IMR-90 (cell line): Measurements from ENCODE around the gene SLC2A13. TPM values are rescaled to one million over a fixed set of nuclear protein-coding genes. Genes with fewer than 3 reads are reported as not detected.

Source experiments
- ATAC-seq: fragments of 200-7000 bp; cut with Tn5 transposase; 2 replicates; pipeline ENCODE4 v1.9.1; 2020; ENCODE audit warnings: low read depth, mild to moderate bottlenecking, moderate library complexity
- BruUV-seq: library from RNA; stranded (reverse); fragments of 400-500 nt; replicated peaks from 2 replicates; lab custom pipeline; 2021; lab: Mats Ljungman, UMichigan
- CTCF ChIA-PET: fragments of 300-600 bp; formaldehyde crosslinking; extraction: SDS; loops from one replicate; lab custom pipeline; 2021; ENCODE audit warnings: antibody characterized with exemption; lab: Yijun Ruan, JAX
- POLR2A ChIA-PET: fragments of 300-600 bp; sonication (Branson Sonifier 250); formaldehyde crosslinking; loops from one replicate; lab custom pipeline; 2022; ENCODE audit warnings: antibody characterized with exemption; ENCODE audit not compliant: unreplicated experiment; lab: Charles Lee
- DNase-seq: peaks from one replicate; pipeline ENCODE4 v3.0.0; 2013
- H2AFZ ChIP-seq: replicated peaks from 2 replicates; pipeline ENCODE3; 2013; ENCODE audit warnings: low read length, mild to moderate bottlenecking; ENCODE audit not compliant: poor library complexity
- H2AK5ac ChIP-seq: 2 replicates; pipeline ENCODE4 v1.6.1; 2013; ENCODE audit warnings: low read depth, low read length, inconsistent platforms
- H2AK9ac ChIP-seq: replicated peaks from 2 replicates; pipeline ENCODE3; 2013; ENCODE audit warnings: mild to moderate bottlenecking, low read depth, low read length, moderate library complexity; ENCODE audit not compliant: poor library complexity
- H2BK120ac ChIP-seq: 2 replicates; pipeline ENCODE4 v1.6.1; 2013; ENCODE audit warnings: low read depth, low read length, inconsistent platforms
- H2BK15ac ChIP-seq: 3 replicates; pipeline ENCODE4 v1.6.1; 2013; ENCODE audit warnings: low read depth, low read length, inconsistent platforms
- H2BK20ac ChIP-seq: 2 replicates; pipeline ENCODE4 v1.6.1; 2013; ENCODE audit warnings: low read depth, mild to moderate bottlenecking, inconsistent platforms, low read length, moderate library complexity
- H2BK5ac ChIP-seq: 2 replicates; pipeline ENCODE4 v1.6.1; 2013; ENCODE audit warnings: mild to moderate bottlenecking, low read depth, low read length, inconsistent platforms; ENCODE audit not compliant: poor library complexity, severe bottlenecking
- H3K14ac ChIP-seq: replicated peaks from 2 replicates; pipeline ENCODE4 v1.6.1; 2013; ENCODE audit warnings: low read depth, low read length, inconsistent platforms
- H3K18ac ChIP-seq: 2 replicates; pipeline ENCODE4 v1.6.1; 2013; ENCODE audit warnings: low read depth, low read length, control low read depth
- H3K23ac ChIP-seq: 2 replicates; pipeline ENCODE4 v1.6.1; 2013; ENCODE audit warnings: low read depth, low read length, inconsistent platforms
- H3K27ac ChIP-seq: 2 replicates; pipeline ENCODE4 v1.5.1; 2013; ENCODE audit warnings: mild to moderate bottlenecking, control low read depth, low read length; ENCODE audit not compliant: insufficient read depth
- H3K27me3 ChIP-seq: 2 replicates; pipeline ENCODE4 v1.6.1; 2013; ENCODE audit warnings: low read length; ENCODE audit not compliant: control insufficient read depth, insufficient read depth
- H3K36me3 ChIP-seq: 2 replicates; pipeline ENCODE4 v1.6.1; 2013; ENCODE audit warnings: low read length, mixed read lengths; ENCODE audit not compliant: control insufficient read depth, insufficient read depth
- H3K4ac ChIP-seq: 2 replicates; pipeline ENCODE4 v1.6.1; 2013; ENCODE audit warnings: low read depth, low read length, inconsistent platforms
- H3K4me1 ChIP-seq: 2 replicates; pipeline ENCODE4 v1.6.1; 2013; ENCODE audit warnings: low read length, mixed read lengths; ENCODE audit not compliant: control insufficient read depth, insufficient read depth
- H3K4me2 ChIP-seq: 2 replicates; pipeline ENCODE4 v1.6.1; 2013; ENCODE audit warnings: low read depth, mild to moderate bottlenecking, control low read depth, low read length, moderate library complexity
- H3K4me3 ChIP-seq: 2 replicates; pipeline ENCODE4 v1.5.1; 2013; ENCODE audit warnings: low read depth, mild to moderate bottlenecking, control low read depth, low read length, moderate library complexity; ENCODE audit not compliant: insufficient read depth
- H3K56ac ChIP-seq: 2 replicates; pipeline ENCODE4 v1.6.1; 2013; ENCODE audit warnings: low read length, inconsistent platforms; ENCODE audit not compliant: insufficient read depth; ENCODE audit errors: extremely low read depth
- H3K79me1 ChIP-seq, 2 experiments: 2 replicates each; pipeline ENCODE4 v1.6.1; 2013; ENCODE audit warnings: low read length in 2 of 2, inconsistent platforms in 1 of 2, low read depth in 1 of 2
- H3K9ac ChIP-seq: 2 replicates; pipeline ENCODE4 v1.6.1; 2013; ENCODE audit warnings: low read depth, low read length, control low read depth
- H3K9me1 ChIP-seq: 2 replicates; pipeline ENCODE4 v1.6.1; 2013; ENCODE audit warnings: low read length, inconsistent platforms; ENCODE audit not compliant: insufficient read depth
- H3K9me3 ChIP-seq: 2 replicates; pipeline ENCODE4 v1.6.1; 2013; ENCODE audit warnings: low read length; ENCODE audit not compliant: control insufficient read depth, insufficient read depth
- H4K20me1 ChIP-seq: 2 replicates; pipeline ENCODE4 v1.6.1; 2013; ENCODE audit warnings: low read length, inconsistent platforms; ENCODE audit not compliant: insufficient read depth
- H4K5ac ChIP-seq: 2 replicates; pipeline ENCODE4 v1.6.1; 2013; ENCODE audit warnings: mild to moderate bottlenecking, low read depth, low read length, control low read depth
- H4K8ac ChIP-seq, 2 experiments: 2 replicates each; pipeline ENCODE4 v1.6.1; 2013; ENCODE audit warnings: low read depth in 2 of 2, low read length in 2 of 2, control low read depth in 1 of 2, inconsistent platforms in 1 of 2
- H4K91ac ChIP-seq: 2 replicates; pipeline ENCODE4 v1.6.1; 2013; ENCODE audit warnings: low read depth, low read length, inconsistent platforms; ENCODE audit not compliant: insufficient read depth
- CHD1 ChIP-seq: IDR thresholded peaks from 2 replicates; pipeline ENCODE4 v1.6.1; 2012; ENCODE audit warnings: low read depth, low read length, improper control_type of control experiment
- CTCF ChIP-seq: conservative IDR thresholded peaks from 2 replicates; pipeline ENCODE4 v1.5.1; 2012; ENCODE audit warnings: mild to moderate bottlenecking, low read depth, low read length, improper control_type of control experiment
- ELK1 ChIP-seq: fragments of 150-350 bp; IDR thresholded peaks from 2 replicates; pipeline ENCODE4 v1.6.1; 2016; ENCODE audit warnings: low read depth, mild to moderate bottlenecking, low read length, moderate library complexity, borderline replicate concordance
- MXI1 ChIP-seq: IDR thresholded peaks from 2 replicates; pipeline ENCODE4 v1.6.1; 2012; ENCODE audit warnings: low read depth, mild to moderate bottlenecking, low read length, moderate library complexity, borderline replicate concordance
- RFX5 ChIP-seq: IDR thresholded peaks from 2 replicates; pipeline ENCODE4 v1.8.0; 2012; ENCODE audit warnings: low read depth, mild to moderate bottlenecking, low read length, moderate library complexity
- WGBS, 2 experiments: methylation state at CpG; one replicate each; pipeline versions ENCODE4 v1.1.5 to v1.1.7; 2013; ENCODE audit warnings: missing lambda C conversion rate in 2 of 2; ENCODE audit not compliant: insufficient read length in 1 of 2; ENCODE audit errors: extremely low coverage in 2 of 2; 5-methylcytosine and 5-hydroxymethylcytosine counted together
- dilution Hi-C: fragments of 300-500 bp; cut with HindIII; formaldehyde crosslinking; loops from one replicate; pipeline ENCODE4 v1.14.3; 2018; ENCODE audit warnings: low sequenced_read_pairs; ENCODE audit not compliant: unreplicated experiment
- in situ Hi-C: fragments of 300-500 bp; cut with MboI; formaldehyde crosslinking; loops from 3 replicates; pipeline ENCODE4 v1.14.3; 2019; ENCODE audit warnings: low sequenced_read_pairs, inconsistent platforms, mixed read lengths
- intact Hi-C: fragments of 100-400 bp; cut with micrococcal nuclease; formaldehyde crosslinking; loops from 2 replicates; pipeline ENCODE4 v1.10.0; 2022
- polyA plus RNA-seq, 3 experiments: library from polyadenylated mRNA; depleted of rRNA; stranded (reverse); fragments of >200 nt; gene quantifications; 2 replicates each; pipeline ENCODE4 v1.2.3, GENCODE V29; 2012; ENCODE audit warnings: low replicate concordance in 1 of 3
- total RNA-seq: library from RNA; depleted of rRNA; stranded (reverse); fragments of >200 nt; gene quantifications from 2 replicates; pipeline ENCODE4 v1.2.3, GENCODE V29; 2012

The SLC2A13 gene
- total and polyA plus RNA-seq, 2 of the 4 experiments (the other 2 are of a cell fraction) = 1.5 to 3.9 TPM

- TF ChIP-seq ELK1 (no peak), MXI1 (no peak), CHD1 (no peak), RFX5 (no peak), CTCF (no peak)
- intact Hi-C loops = no loop called here
- DNase-seq (no peak), ATAC-seq (no peak)
- H2AK5ac ChIP-seq = no peak overlapping the region
- POLR2A ChIA-PET = no interaction called here
- H3K9ac ChIP-seq = no peak overlapping the region
- H2BK120ac ChIP-seq = no peak overlapping the region
- H3K4me3 ChIP-seq = no peak overlapping the region
- H3K4me2 ChIP-seq = no peak overlapping the region
- H3K9me1 ChIP-seq = no peaks in the 10 kb centered on the region
- H3K56ac ChIP-seq = no peak overlapping the region
- H3K27ac ChIP-seq = no peak overlapping the region
- H4K20me1 ChIP-seq = no peaks in the 10 kb centered on the region
- H2AK9ac ChIP-seq = no peak overlapping the region
- no peaks in the 10 kb centered on the region for H3K79me1 ChIP-seq
- H3K4me1 ChIP-seq = no peaks in the 10 kb centered on the region
- H2AFZ ChIP-seq = no peak overlapping the region
- no TSS peak for BruUV-seq
- H3K18ac ChIP-seq = no peak overlapping the region
- no peak overlapping the region for H3K4ac ChIP-seq
- CTCF ChIA-PET = no interaction called here
- H4K5ac ChIP-seq = no peak overlapping the region
- dilution Hi-C loops = no loop called here
- H3K27me3 ChIP-seq = no peaks in the 10 kb centered on the region
- no peaks in the 10 kb centered on the region for H3K9me3 ChIP-seq
- no peak overlapping the region for H2BK20ac ChIP-seq
- H2BK15ac ChIP-seq = no peak overlapping the region
- no peak overlapping the region for H2BK5ac ChIP-seq
- no peak overlapping the region for H4K8ac ChIP-seq
- H3K14ac ChIP-seq = no peak overlapping the region
- in situ Hi-C loops = no loop called here
- H3K36me3 ChIP-seq = no peaks in the 10 kb centered on the region
- 100% methylated on average over 1 of the region's 4 CpGs; no CpG with 5 or more reads in 1 of the 2 experiments for WGBS, 2 experiments
- no peak overlapping the region for H4K91ac ChIP-seq
- no peak overlapping the region for H3K23ac ChIP-seq
Measured at GRCh38 chr12:39835517-39836489, 270.1 kb downstream of the SLC2A13 start.
